Stomach (tissue), 9 donors: Measurements from ENCODE around the gene SHC1. TPM values are rescaled to one million over a fixed set of nuclear protein-coding genes. Genes with fewer than 3 reads are reported as not detected.
A peak's percentile ranks its signal among the peaks of the same experiment; 100 is the strongest.

Source experiments
- DNase-seq, 2 donors: peaks; one replicate each; pipeline versions ENCODE4 v3.0.0 to v3.0.0-alpha.2; 2013 to 2019
- H3K27ac ChIP-seq, 5 donors: fragments of 200-600 bp in 4 of 5; sonication (generic) in 4 of 5; one replicate each; pipeline ENCODE4 v1.5.1; 2013 to 2019; ENCODE audit warnings: mild to moderate bottlenecking in 1 of 5, moderate library complexity in 1 of 5
- H3K27me3 ChIP-seq, 3 donors: fragments of 200-600 bp; sonication (generic); one replicate each; pipeline ENCODE4 v1.5.1; 2017 to 2019; ENCODE audit warnings: mixed run types in 1 of 3
- H3K36me3 ChIP-seq, 4 donors: fragments of 200-600 bp; sonication (generic); 1 replicate in 3 of 4; 2 replicates in 1 of 4; pipeline ENCODE4 v1.5.1; 2016 to 2019
- H3K4me1 ChIP-seq, 4 donors: fragments of 200-600 bp; sonication (generic); one replicate each; pipeline ENCODE4 v1.5.1; 2016 to 2019
- H3K4me3 ChIP-seq, 4 donors: fragments of 200-600 bp; sonication (generic) in 3 of 4; one replicate each; pipeline ENCODE4 v1.5.1; 2016 to 2019; ENCODE audit warnings: mild to moderate bottlenecking in 1 of 4
- H3K9me3 ChIP-seq, 4 donors: fragments of 200-600 bp; sonication (generic); one replicate each; pipeline ENCODE4 v1.5.1; 2016 to 2019
- EP300 ChIP-seq: sonication (generic); formaldehyde crosslinking; IDR thresholded peaks from one replicate; pipeline ENCODE4 v1.6.1; 2017; ENCODE audit warnings: antibody characterized with exemption
- POLR2A ChIP-seq, 4 donors: fragments of 450-650 bp; IDR thresholded peaks; one replicate each; pipeline ENCODE4 v1.6.1; 2016; ENCODE audit warnings: antibody characterized with exemption in 4 of 4, control low read depth in 2 of 4, mild to moderate bottlenecking in 1 of 4, moderate library complexity in 1 of 4
- POLR2AphosphoS5 ChIP-seq, 3 donors: sonication (generic); formaldehyde crosslinking; IDR thresholded peaks; one replicate each; pipeline ENCODE4 v1.6.1; 2016; ENCODE audit warnings: antibody characterized with exemption in 3 of 3
- WGBS, 5 donors: extraction: QIAGEN DNeasy Blood & Tissue Kit in 3 of 5; methylation state at CpG; one replicate each; pipeline versions ENCODE4 v1.1.5 to v1.1.7; 2013 to 2018; 5-methylcytosine and 5-hydroxymethylcytosine counted together
- intact Hi-C: fragments of 100-400 bp; cut with DNase I; formaldehyde crosslinking; loops from one replicate; pipeline ENCODE4 v1.15.1; 2023; ENCODE audit warnings: low total_unique reads
- polyA plus RNA-seq, 3 donors: library from polyadenylated mRNA; stranded (reverse); fragments of 200-250 nt; gene quantifications; one replicate each; pipeline ENCODE4 v1.2.3, GENCODE V29; 2013
- total RNA-seq, 5 donors: library from RNA; depleted of rRNA; stranded (reverse); fragments of >200 nt; gene quantifications; one replicate each; pipeline versions ENCODE4 v1.1.0 to v1.2.3, GENCODE V29; 2014 to 2016
- TF ChIP-seq, protein P1 (sequence below), 7 experiments: fragments of 450-650 bp in 4 of 7; fragments of 200-600 bp in 3 of 7; sonication (generic) in 3 of 7; IDR thresholded peaks; one replicate each; pipeline ENCODE4 v1.5.1; 2016 to 2019; ENCODE audit warnings: antibody characterized with exemption in 7 of 7, control low read depth in 2 of 7, mild to moderate bottlenecking in 1 of 7
- donor health status: healthy with polysubstance abuse.
- donor health status: Bipolar disorder and iron deficiency.
- donor health status: healthy.

Gene SHC1
- total and polyA plus RNA-seq, 8 donors = 23.2 to 81.1 (median 58.0) TPM

DNA sequence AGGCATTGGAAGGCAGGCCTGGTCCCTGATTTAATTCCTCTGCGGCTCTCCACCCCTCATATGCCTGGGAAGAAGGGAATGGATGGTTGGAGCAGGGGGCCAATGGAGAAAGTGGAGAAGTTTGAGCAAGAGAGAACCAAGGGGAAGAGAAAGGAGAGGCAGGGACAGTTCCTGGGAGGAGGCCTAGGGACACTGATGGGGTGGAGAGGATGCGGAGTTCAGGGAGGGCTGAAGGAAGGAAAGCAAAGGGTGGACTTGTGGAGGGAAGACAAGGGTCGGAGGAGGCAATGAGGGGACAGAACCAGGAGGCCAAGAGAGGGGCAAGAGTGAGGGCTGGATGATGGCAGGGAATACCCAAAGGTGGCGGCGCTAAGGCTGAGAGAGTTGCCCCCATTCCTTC lies 39.2 kb upstream of the SHC1 start:
- H3K27ac ChIP-seq = peak overlapping the region; percentile 96 to 100 (median 99)
- peak overlapping the region in 2 of 4 donors; percentile 42 to 47 for H3K4me3 ChIP-seq
- intact Hi-C loops = loop anchor here (10.0 kb wide), 1 partner anchor 45 kb away; the partner anchor contains the start of gene PYGO2
- no peaks in the 10 kb centered on the region for H3K9me3 ChIP-seq
- TF ChIP-seq POLR2AphosphoS5 (IDR thresholded peaks at IDR 0.05) = no peak
- no peak for TF ChIP-seq POLR2A (IDR thresholded peaks at IDR 0.05)
- TF ChIP-seq EP300 = no peak
- TF ChIP-seq, protein P1, sequence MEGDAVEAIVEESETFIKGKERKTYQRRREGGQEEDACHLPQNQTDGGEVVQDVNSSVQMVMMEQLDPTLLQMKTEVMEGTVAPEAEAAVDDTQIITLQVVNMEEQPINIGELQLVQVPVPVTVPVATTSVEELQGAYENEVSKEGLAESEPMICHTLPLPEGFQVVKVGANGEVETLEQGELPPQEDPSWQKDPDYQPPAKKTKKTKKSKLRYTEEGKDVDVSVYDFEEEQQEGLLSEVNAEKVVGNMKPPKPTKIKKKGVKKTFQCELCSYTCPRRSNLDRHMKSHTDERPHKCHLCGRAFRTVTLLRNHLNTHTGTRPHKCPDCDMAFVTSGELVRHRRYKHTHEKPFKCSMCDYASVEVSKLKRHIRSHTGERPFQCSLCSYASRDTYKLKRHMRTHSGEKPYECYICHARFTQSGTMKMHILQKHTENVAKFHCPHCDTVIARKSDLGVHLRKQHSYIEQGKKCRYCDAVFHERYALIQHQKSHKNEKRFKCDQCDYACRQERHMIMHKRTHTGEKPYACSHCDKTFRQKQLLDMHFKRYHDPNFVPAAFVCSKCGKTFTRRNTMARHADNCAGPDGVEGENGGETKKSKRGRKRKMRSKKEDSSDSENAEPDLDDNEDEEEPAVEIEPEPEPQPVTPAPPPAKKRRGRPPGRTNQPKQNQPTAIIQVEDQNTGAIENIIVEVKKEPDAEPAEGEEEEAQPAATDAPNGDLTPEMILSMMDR (IDR thresholded peaks at IDR 0.05) = no peak
- DNase-seq = no peak
- WGBS, 5 donors = 86 to 92% (median 89%) methylated on average over 5 of the region's 5 CpGs
- peaks cover 92 to 100% (median 95%) of the 10 kb centered on the region in 4 donors for H3K4me1 ChIP-seq
- peaks cover 11 to 31% (median 23%) of the 10 kb centered on the region in 4 donors for H3K36me3 ChIP-seq
- no peaks in the 10 kb centered on the region for H3K27me3 ChIP-seq

- no peak for DNase-seq
- peak overlapping the region; percentile 19 to 47 (median 34) for H3K4me3 ChIP-seq
- H3K27ac ChIP-seq = peak overlapping the region; percentile 96 to 100 (median 99)
- TF ChIP-seq POLR2AphosphoS5 (IDR thresholded peaks at IDR 0.05) (no peak), POLR2A (IDR thresholded peaks at IDR 0.05) (no peak), EP300 (no peak)
- TF ChIP-seq, protein P1 (IDR thresholded peaks at IDR 0.05) = no peak
- 71 to 84% (median 75%) methylated on average over 7 to 12 of the region's 12 CpGs for WGBS, 5 donors
- H3K36me3 ChIP-seq = peaks cover 6 to 27% (median 19%) of the 10 kb centered on the region in 4 donors
- intact Hi-C loops = no loop called here
- H3K4me1 ChIP-seq = peaks cover 95 to 100% (median 98%) of the 10 kb centered on the region in 4 donors
- H3K9me3 ChIP-seq = no peaks in the 10 kb centered on the region
- H3K27me3 ChIP-seq = no peaks in the 10 kb centered on the region
These were observed 38.7 kb upstream of the SHC1 start for GRCh38 chr1:155009221-155009711.

DNA sequence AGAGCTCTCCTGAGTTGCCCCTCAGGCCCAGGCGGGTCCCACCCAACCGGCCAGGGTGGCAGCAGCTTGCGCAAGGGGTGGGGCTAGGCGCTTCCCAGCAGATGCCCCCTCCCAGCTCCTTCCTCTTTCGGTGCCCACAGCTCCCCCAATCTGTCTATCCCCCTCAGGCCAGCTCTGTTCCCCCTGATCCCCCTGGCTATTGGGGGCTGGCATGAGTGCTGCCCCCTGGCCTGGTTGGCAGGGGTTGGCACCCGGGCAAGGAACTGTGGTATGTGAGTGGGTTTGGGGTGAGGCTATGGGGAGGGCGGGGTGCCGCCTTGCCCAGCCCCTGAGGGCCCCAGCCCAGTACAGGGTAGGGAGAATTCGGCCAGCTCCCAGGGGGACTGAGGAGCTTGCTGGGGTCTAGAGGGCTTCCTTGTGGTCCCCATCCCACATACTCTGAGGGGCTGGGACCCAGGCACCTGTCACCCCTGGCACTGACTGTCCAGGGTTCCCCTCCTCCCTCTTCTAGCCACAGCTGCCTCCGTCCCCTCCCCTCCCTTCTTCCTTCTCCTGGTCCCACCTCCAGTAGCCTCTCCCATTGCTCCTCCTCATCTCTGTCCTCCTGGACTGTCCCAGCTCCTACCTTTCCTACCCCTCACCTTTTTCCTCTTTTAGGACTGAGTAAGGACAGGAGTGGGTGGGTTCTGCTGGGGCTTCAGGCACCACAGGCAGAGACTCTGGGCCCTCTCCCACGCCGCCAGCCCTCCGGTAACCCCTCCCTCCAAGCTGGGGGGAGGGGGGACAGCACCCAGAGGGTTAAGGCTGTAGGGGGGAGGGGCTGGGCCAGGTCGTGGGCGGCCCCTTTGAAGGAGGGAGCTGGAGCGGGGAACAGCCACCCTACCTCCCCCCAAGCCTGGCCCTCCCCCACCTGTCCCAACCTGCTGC lies 37.7 kb upstream of the SHC1 start:
- H3K36me3 ChIP-seq = peaks cover 0 to 20% (median 12%) of the 10 kb centered on the region in 4 donors
- intact Hi-C loops = no loop called here
- peak overlapping the region; percentile 19 to 47 (median 34) for H3K4me3 ChIP-seq
- DNase-seq = no peak
- WGBS, 5 donors = 26 to 44% (median 34%) methylated on average over 9 to 16 of the region's 16 CpGs
- H3K27me3 ChIP-seq = no peaks in the 10 kb centered on the region
- H3K4me1 ChIP-seq = peaks cover 93 to 98% (median 95%) of the 10 kb centered on the region in 4 donors
- H3K27ac ChIP-seq = peak overlapping the region; percentile 96 to 100 (median 99)
- TF ChIP-seq, protein P1 (IDR thresholded peaks at IDR 0.05) = no peak
- TF ChIP-seq POLR2AphosphoS5 (IDR thresholded peaks at IDR 0.05) (no peak), EP300 (no peak), POLR2A (IDR thresholded peaks at IDR 0.05) (no peak)
- H3K9me3 ChIP-seq = no peaks in the 10 kb centered on the region

DNA sequence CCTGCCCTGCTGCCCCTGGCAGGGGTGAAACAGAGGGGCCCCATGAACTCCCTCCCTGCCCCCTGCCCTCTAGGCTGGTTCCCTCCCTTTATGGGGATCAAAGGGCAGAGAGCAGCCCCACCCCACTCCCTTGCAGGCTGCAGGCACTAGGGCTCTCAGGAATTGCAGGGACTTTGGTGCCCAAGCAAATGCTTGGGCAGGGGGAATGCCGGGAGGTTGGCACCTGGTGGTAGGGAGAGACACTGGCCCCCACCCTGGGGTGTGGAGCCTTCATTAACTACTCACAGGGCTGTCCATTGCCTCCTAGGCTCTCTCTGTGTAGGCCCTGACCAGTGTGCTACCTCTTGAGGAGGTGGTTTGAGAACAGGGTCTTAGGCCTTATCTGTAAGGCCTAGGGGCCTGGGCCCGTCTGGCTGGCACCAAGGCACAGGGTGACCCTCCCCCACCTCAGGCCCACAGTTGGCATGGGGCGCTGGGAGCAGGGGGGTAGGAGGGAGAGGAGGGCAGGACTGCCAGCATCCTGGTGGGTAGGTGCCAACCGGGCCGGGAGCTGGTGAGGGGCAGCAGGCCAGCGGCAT lies 36.8 kb upstream of the SHC1 start:
- H3K4me3 ChIP-seq = peak overlapping the region; percentile 19 to 47 (median 34)
- H3K27ac ChIP-seq = peak overlapping the region; percentile 96 to 100 (median 99)
- peaks cover 0 to 20% (median 10%) of the 10 kb centered on the region in 4 donors for H3K36me3 ChIP-seq
- peaks cover 84 to 88% (median 85%) of the 10 kb centered on the region in 4 donors for H3K4me1 ChIP-seq
- peak; percentile 32 to 86 for DNase-seq
- no peaks in the 10 kb centered on the region for H3K27me3 ChIP-seq
- 28 to 42% (median 30%) methylated on average over 5 to 6 of the region's 6 CpGs for WGBS, 5 donors
- no peaks in the 10 kb centered on the region for H3K9me3 ChIP-seq
- intact Hi-C loops = no loop called here
- TF ChIP-seq EP300 (no peak), POLR2AphosphoS5 (IDR thresholded peaks at IDR 0.05) (peak in 2 of 3 donors; percentile 16 to 22)
- TF ChIP-seq, protein P1 (IDR thresholded peaks at IDR 0.05) = no peak
